Sigmoid colon (tissue), 4 donors: ENCODE measurements around the gene EEF2.

Source experiments
- EP300 ChIP-seq, 4 donors: sonication (generic); formaldehyde crosslinking; IDR thresholded peaks; one replicate each; pipeline ENCODE4 v1.6.1; 2017; ENCODE audit warnings: antibody characterized with exemption in 4 of 4
- POLR2A ChIP-seq, 2 donors: fragments of 450-650 bp; IDR thresholded peaks; one replicate each; pipeline ENCODE4 v1.6.1; 2016; ENCODE audit warnings: antibody characterized with exemption in 2 of 2, mild to moderate bottlenecking in 2 of 2, moderate library complexity in 2 of 2
- POLR2AphosphoS5 ChIP-seq, 4 donors: sonication (generic); formaldehyde crosslinking; IDR thresholded peaks; one replicate each; pipeline ENCODE4 v1.6.1; 2017; ENCODE audit warnings: antibody characterized with exemption in 4 of 4
- TF ChIP-seq, protein P1 (sequence below), 4 experiments: fragments of 450-650 bp in 3 of 4; fragments of 200-600 bp in 1 of 4; IDR thresholded peaks; one replicate each; pipeline ENCODE4 v1.5.1; 2016 to 2019; ENCODE audit warnings: antibody characterized with exemption in 4 of 4, mild to moderate bottlenecking in 3 of 4, moderate library complexity in 2 of 4

DNA sequence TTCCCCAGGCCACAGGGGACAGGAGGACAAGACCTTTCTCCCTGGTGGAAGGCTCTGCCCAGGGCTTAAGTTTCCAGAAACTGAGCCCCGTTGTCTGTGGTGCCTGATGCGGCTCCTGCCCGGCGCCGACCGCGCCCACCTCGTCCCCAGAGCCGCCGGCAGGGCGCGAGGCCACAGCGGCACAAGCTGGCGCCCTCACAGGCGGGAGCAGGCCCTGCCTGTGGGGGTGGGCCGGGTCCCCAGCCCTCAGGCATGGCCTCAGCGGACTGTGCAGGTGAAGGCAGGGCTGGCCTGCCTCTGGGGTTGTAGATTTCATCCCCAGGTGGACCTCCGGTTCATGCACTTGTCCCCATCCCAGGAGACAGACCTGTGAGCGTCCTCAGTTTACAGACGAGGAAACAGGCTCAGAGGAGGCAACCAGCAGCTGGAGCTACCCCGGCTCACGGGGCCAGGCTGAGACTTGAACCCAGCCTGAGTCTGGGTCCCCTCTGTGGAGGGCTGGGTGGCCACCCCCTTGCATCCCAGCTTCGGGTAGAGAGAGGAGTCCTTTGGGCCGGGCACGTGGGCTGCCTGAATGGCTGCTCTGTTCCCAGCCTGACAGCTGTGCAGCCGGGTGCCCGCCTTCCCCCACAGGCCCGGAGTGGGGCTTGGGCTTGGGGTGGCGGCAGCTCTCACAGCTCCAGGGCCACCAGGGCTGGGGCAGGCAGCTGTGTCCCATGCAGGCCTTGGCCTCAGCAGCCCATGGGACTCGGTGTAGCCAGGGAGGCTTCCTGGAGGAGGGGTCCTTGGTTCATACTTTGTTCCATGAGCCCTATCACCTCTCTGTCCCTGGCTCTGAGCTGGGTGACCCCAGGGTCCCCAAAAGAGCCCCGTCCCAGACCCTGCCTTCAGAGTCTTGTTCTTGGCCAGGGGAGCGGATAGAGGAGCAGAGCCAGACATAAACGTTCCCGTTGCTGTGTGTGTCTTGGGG, 49.1 kb upstream of the EEF2 start:
- TF ChIP-seq POLR2A (IDR thresholded peaks at IDR 0.05) (no peak), POLR2AphosphoS5 (IDR thresholded peaks at IDR 0.05) (peak in 1 of 4 donors; percentile 8), EP300 (IDR thresholded peaks at IDR 0.05) (no peak)
- TF ChIP-seq, protein P1, sequence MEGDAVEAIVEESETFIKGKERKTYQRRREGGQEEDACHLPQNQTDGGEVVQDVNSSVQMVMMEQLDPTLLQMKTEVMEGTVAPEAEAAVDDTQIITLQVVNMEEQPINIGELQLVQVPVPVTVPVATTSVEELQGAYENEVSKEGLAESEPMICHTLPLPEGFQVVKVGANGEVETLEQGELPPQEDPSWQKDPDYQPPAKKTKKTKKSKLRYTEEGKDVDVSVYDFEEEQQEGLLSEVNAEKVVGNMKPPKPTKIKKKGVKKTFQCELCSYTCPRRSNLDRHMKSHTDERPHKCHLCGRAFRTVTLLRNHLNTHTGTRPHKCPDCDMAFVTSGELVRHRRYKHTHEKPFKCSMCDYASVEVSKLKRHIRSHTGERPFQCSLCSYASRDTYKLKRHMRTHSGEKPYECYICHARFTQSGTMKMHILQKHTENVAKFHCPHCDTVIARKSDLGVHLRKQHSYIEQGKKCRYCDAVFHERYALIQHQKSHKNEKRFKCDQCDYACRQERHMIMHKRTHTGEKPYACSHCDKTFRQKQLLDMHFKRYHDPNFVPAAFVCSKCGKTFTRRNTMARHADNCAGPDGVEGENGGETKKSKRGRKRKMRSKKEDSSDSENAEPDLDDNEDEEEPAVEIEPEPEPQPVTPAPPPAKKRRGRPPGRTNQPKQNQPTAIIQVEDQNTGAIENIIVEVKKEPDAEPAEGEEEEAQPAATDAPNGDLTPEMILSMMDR (IDR thresholded peaks at IDR 0.05) = no peak
